HG03025 (cell line): ENCODE measurements around the gene SLC2A4RG.
"Not testable (repeated sequence)": the region's sequence is repeated elsewhere in the genome, so short reads cannot be mapped to it uniquely, and the experiment has no call there.

Experiments
- ATAC-seq: cut with Tn5 transposase; IDR thresholded peaks from one replicate; pipeline ENCODE4 v1.9.1; 2021; ENCODE audit warnings: mild to moderate bottlenecking, moderate library complexity; ENCODE audit not compliant: unreplicated experiment, low FRiP score

The SLC2A4RG gene

GRCh38 chr20:63711085-63711645 lies 28.4 kb upstream of the SLC2A4RG start:
- no peak for ATAC-seq

- ATAC-seq = no peak
These were observed 27.4 kb upstream of the SLC2A4RG start for GRCh38 chr20:63712191-63712590.

GRCh38 chr20:63714858-63715257 lies 24.7 kb upstream of the SLC2A4RG start:
- ATAC-seq = no peak

- no peak for ATAC-seq
These were observed 20.6 kb upstream of the SLC2A4RG start for GRCh38 chr20:63718996-63719395.

GRCh38 chr20:63722967-63723622 lies 16.5 kb upstream of the SLC2A4RG start:
- not testable (repeated sequence) for ATAC-seq

GRCh38 chr20:63730189-63730733 lies 9.3 kb upstream of the SLC2A4RG start:
- not testable (repeated sequence) for ATAC-seq

GRCh38 chr20:63731410-63731809 lies 8.2 kb upstream of the SLC2A4RG start:
- ATAC-seq = no peak

- ATAC-seq = no peak
These were observed 7.2 kb upstream of the SLC2A4RG start for GRCh38 chr20:63732118-63733095.

- no peak for ATAC-seq
These were observed 6.5 kb upstream of the SLC2A4RG start for GRCh38 chr20:63733117-63733516.

GRCh38 chr20:63733579-63734081 lies 5.9 kb upstream of the SLC2A4RG start:
- no peak for ATAC-seq

GRCh38 chr20:63734111-63734945 lies 5.2 kb upstream of the SLC2A4RG start:
- ATAC-seq = no peak

- no peak for ATAC-seq
These were observed 4.4 kb upstream of the SLC2A4RG start for GRCh38 chr20:63734946-63735858.

- no peak for ATAC-seq
These were observed 3.5 kb upstream of the SLC2A4RG start, which contains the start of gene LIME1 for GRCh38 chr20:63735859-63736718. LIME1 (plus strand) TSS chr20:63736664; CDS start chr20:63737550, 886 bp downstream.

GRCh38 chr20:63736893-63737694 lies 2.5 kb upstream of the SLC2A4RG start:
- no peak for ATAC-seq

- ATAC-seq = no peak
These were observed 2.0 kb upstream of the SLC2A4RG start for GRCh38 chr20:63737695-63737944.

GRCh38 chr20:63737945-63738686 lies 1.5 kb upstream of the SLC2A4RG start:
- ATAC-seq = no peak

GRCh38 chr20:63738687-63739129 lies 868 bp upstream of the SLC2A4RG start:
- no peak for ATAC-seq
